ENCODE measurements around the gene TM9SF1. TPM values are rescaled to one million over a fixed set of nuclear protein-coding genes. Genes with fewer than 3 reads are reported as not detected.

Gene TM9SF1
- total and polyA plus RNA-seq, 2 of the 4 experiments (the other 2 are of a cell fraction): 40.4 to 65.6 TPM

GRCh38 chr14:24194186-24194872 lies 912 bp downstream of the TM9SF1 start (continued):
- TF ChIP-seq BHLHE40 (IDR thresholded peaks at IDR 0.05; ENCODE audit: low read depth, low read length) (no peak), POLR2A (IDR thresholded peaks at IDR 0.05; ENCODE audit: low read depth, low read length) (no peak)

DNA sequence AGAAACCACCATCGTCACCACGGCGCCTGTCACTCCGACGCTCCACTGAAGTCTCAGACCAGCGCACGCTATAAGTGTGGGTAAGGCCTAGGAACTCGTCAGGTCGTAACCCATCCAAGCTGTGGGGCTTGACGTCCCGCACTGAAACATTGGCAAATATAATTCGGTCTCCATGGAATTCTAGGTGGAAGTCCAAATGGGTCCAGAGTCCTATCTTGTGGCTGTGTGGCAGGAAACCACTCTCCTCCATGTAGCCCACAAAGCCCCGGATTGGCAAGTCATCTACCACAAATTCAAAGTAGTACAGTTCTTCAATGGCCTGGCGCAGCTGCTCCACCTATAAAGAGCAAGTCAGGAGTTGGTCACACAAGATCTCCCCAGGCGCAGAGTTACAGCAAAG lies 2.3 kb downstream of the TM9SF1 start:
- DNase-seq: no peak
- POLR2A ChIA-PET (ENCODE audit: unreplicated experiment): no interaction called here

More for the DNA sequence above, 2.3 kb downstream of the TM9SF1 start:
- TF ChIP-seq CEBPB (IDR thresholded peaks at IDR 0.05; ENCODE audit: low read depth, low read length) (no peak), MAFK (IDR thresholded peaks at IDR 0.05; ENCODE audit: low read depth, low read length) (no peak), NFE2L2 (IDR thresholded peaks at IDR 0.05; ENCODE audit: low read depth, low read length) (no peak), MXI1 (IDR thresholded peaks at IDR 0.05; ENCODE audit: borderline replicate concordance, low read depth, low read length) (no peak), RFX5 (IDR thresholded peaks at IDR 0.05; ENCODE audit: low read depth, low read length) (no peak), CTCF (conservative IDR thresholded peaks at IDR 0.05; ENCODE audit: low read depth, low read length) (no peak), RAD21 (IDR thresholded peaks at IDR 0.05; ENCODE audit: low read length) (no peak)
- TF ChIP-seq, protein P1, sequence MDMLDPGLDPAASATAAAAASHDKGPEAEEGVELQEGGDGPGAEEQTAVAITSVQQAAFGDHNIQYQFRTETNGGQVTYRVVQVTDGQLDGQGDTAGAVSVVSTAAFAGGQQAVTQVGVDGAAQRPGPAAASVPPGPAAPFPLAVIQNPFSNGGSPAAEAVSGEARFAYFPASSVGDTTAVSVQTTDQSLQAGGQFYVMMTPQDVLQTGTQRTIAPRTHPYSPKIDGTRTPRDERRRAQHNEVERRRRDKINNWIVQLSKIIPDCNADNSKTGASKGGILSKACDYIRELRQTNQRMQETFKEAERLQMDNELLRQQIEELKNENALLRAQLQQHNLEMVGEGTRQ (IDR thresholded peaks at IDR 0.05; ENCODE audit: low read depth, low read length): no peak
- CTCF ChIA-PET: no interaction called here
- Histone ChIP-seq H4K8ac (ENCODE audit: low read depth in 2 of 2, low read length in 2 of 2) (no peak overlapping the region), H3K9me3 (ENCODE audit: control insufficient read depth, insufficient read depth, low read length) (no peaks in the 10 kb centered on the region), H4K20me1 (ENCODE audit: insufficient read depth, low read length) (no peaks in the 10 kb centered on the region), H2AK5ac (ENCODE audit: low read depth, low read length) (no peak overlapping the region), H2AK9ac (replicated peaks; ENCODE audit: low read depth, low read length, poor library complexity) (no peak overlapping the region), H3K4me2 (ENCODE audit: low read depth, low read length) (no peak overlapping the region), H3K23ac (ENCODE audit: low read depth, low read length) (no peak overlapping the region), H3K18ac (ENCODE audit: low read depth, low read length) (no peak overlapping the region), H4K91ac (ENCODE audit: insufficient read depth, low read depth, low read length) (no peak overlapping the region), H3K56ac (ENCODE audit: extremely low read depth, insufficient read depth, low read length) (no peak overlapping the region), H3K79me1 (ENCODE audit: low read depth in 1 of 2, low read length in 2 of 2) (peaks cover 34 to 68% of the 10 kb centered on the region in 2 experiments), H2BK5ac (ENCODE audit: low read depth, low read length, poor library complexity, severe bottlenecking) (no peak overlapping the region), H3K27ac (ENCODE audit: insufficient read depth, low read length) (no peak overlapping the region), H2BK120ac (ENCODE audit: low read depth, low read length) (no peak overlapping the region), H2BK20ac (ENCODE audit: low read depth, low read length) (no peak overlapping the region), H3K14ac (replicated peaks; ENCODE audit: low read depth, low read length) (no peak overlapping the region), H2AFZ (replicated peaks; ENCODE audit: low read length, poor library complexity) (no peak overlapping the region), H3K4me1 (ENCODE audit: control insufficient read depth, insufficient read depth, low read length) (peaks cover 8% of the 10 kb centered on the region), H4K5ac (ENCODE audit: low read depth, low read length) (no peak overlapping the region), H3K9ac (ENCODE audit: low read depth, low read length) (no peak overlapping the region), H3K4ac (ENCODE audit: low read depth, low read length) (no peak overlapping the region), H3K36me3 (ENCODE audit: control insufficient read depth, insufficient read depth, low read length) (peaks cover 21% of the 10 kb centered on the region), H3K27me3 (ENCODE audit: control insufficient read depth, insufficient read depth, low read length) (no peaks in the 10 kb centered on the region), H2BK15ac (ENCODE audit: low read depth, low read length) (no peak overlapping the region), H3K9me1 (ENCODE audit: insufficient read depth, low read length) (peaks cover 12% of the 10 kb centered on the region; the same call in 1 of the 2 replicates), H3K4me3 (ENCODE audit: insufficient read depth, low read depth, low read length) (no peak overlapping the region)
- in situ Hi-C loops (cut with MboI; ENCODE audit: low sequenced_read_pairs) (no loop called here), intact Hi-C loops (cut with micrococcal nuclease) (no loop called here), dilution Hi-C loops (cut with HindIII; ENCODE audit: low sequenced_read_pairs, unreplicated experiment) (no loop called here)
- 100% methylated on average over 5 of the region's 15 CpGs; no CpG with 5 or more reads in 1 of the 2 experiments for WGBS, 2 experiments (ENCODE audit: extremely low coverage in 2 of 2, insufficient read length in 1 of 2)
- BruUV-seq (replicated peaks): no TSS peak
- no peak for ATAC-seq (ENCODE audit: low read depth)
